ENCODE measurements around the gene KCNIP1.

- no peak for TF ChIP-seq CTCF (IDR thresholded peaks at IDR 0.05)
- no peak for TF ChIP-seq POLR2AphosphoS5 (IDR thresholded peaks at IDR 0.05)
- TF ChIP-seq POLR2A (IDR thresholded peaks at IDR 0.05): no peak
Observed at GRCh38 chr5:170630226-170630625, 126.4 kb downstream of the KCNIP1 start.
